ENCODE measurements around the gene ADGRF4. TPM values are rescaled to one million over a fixed set of nuclear protein-coding genes. Genes with fewer than 3 reads are reported as not detected.

Gene ADGRF4
- total RNA-seq, 1 experiment from 2014 or later = 5.2 TPM

DNA sequence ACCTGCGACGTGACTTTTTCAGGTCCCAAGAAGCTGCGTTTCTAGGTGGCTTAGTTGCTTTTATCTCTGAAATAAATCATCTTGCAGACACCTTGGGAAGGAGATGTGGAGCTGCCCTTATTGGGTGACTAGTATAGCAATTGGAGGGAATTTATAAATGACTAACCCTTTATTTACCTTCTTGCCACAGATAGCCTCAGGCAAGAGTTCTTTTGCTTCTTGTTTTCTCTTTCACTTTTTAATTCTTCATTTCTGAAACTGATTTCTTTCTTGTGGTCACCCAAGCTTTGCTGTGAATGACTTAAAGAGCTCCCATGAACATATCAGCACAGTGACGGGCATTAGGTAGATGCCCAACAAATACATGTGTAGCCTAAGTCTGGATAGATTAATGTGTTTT, 3.0 kb downstream of the ADGRF4 start:
- CTCF ChIA-PET = no interaction called here
- intact Hi-C loops (cut with micrococcal nuclease; ENCODE audit: unreplicated experiment) = loop anchor here (2.0 to 5.0 kb wide), 4 partner anchors 27 to 71 kb away; no protein-coding TSS in a partner anchor
- Histone ChIP-seq H3K4me2 (peak overlapping the region; percentile 97), H3K27ac (peak overlapping the region; percentile 100), H4K20me1 (ENCODE audit: insufficient read depth) (no peaks in the 10 kb centered on the region), H3K79me2 (ENCODE audit: low read depth) (peaks cover 42% of the 10 kb centered on the region), H3K9me3 (ENCODE audit: insufficient read depth, low read depth) (no peaks in the 10 kb centered on the region), H3K9me2 (ENCODE audit: insufficient read depth) (no peaks in the 10 kb centered on the region), H2AFZ (no peak overlapping the region), H3K4me3 (peak overlapping the region; percentile 76; the same call in 1 of the 2 replicates), H3K4me1 (replicated peaks; ENCODE audit: insufficient read depth) (peaks cover 55% of the 10 kb centered on the region), H3K27me3 (ENCODE audit: insufficient read depth, low read depth) (no peaks in the 10 kb centered on the region), H3F3A (ENCODE audit: insufficient read depth, low read depth) (peaks cover 50% of the 10 kb centered on the region), H3K36me3 (ENCODE audit: low read depth) (0 out of 2 replicates have a peak, but pooled peaks cover 8% of the 10 kb centered on the region)
- DNase-seq = peak; percentile 31 to 97
- no peak for TF ChIP-seq EZH2 (IDR thresholded peaks at IDR 0.05; ENCODE audit: low read depth)
- TF ChIP-seq, protein P1, sequence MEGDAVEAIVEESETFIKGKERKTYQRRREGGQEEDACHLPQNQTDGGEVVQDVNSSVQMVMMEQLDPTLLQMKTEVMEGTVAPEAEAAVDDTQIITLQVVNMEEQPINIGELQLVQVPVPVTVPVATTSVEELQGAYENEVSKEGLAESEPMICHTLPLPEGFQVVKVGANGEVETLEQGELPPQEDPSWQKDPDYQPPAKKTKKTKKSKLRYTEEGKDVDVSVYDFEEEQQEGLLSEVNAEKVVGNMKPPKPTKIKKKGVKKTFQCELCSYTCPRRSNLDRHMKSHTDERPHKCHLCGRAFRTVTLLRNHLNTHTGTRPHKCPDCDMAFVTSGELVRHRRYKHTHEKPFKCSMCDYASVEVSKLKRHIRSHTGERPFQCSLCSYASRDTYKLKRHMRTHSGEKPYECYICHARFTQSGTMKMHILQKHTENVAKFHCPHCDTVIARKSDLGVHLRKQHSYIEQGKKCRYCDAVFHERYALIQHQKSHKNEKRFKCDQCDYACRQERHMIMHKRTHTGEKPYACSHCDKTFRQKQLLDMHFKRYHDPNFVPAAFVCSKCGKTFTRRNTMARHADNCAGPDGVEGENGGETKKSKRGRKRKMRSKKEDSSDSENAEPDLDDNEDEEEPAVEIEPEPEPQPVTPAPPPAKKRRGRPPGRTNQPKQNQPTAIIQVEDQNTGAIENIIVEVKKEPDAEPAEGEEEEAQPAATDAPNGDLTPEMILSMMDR (conservative IDR thresholded peaks at IDR 0.05) = no peak
- BruUV-seq (replicated peaks) = no TSS peak
- POLR2A ChIA-PET (ENCODE audit: unreplicated experiment) = interaction anchor here (0.6 to 0.7 kb wide), 2 partner anchors 31 to 396 kb away, joined by 3 to 6 read pairs; no protein-coding TSS in a partner anchor

DNA sequence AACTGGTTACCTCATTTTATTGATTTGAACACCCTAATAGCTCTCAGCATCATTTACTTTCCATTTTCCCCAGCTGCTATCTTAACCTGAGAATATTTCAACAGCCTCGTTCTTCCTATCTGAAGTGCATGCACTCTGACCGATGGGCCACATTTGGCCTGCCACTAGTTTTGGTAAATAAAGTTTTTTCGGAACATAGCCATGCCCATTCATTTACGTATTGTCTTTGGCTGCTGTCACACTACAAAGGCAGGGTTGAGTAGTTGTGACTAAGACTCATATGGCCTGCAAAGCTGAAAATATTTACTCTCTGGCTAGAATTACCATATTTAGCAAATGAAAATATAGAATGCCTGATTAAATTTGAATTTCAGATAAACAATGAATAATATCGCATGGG, 10.8 kb downstream of the ADGRF4 start:
- Histone ChIP-seq H2AFZ (no peak overlapping the region), H3K4me3 (no peak overlapping the region), H3K79me2 (ENCODE audit: low read depth) (0 out of 2 replicates have a peak, but pooled peaks cover 12% of the 10 kb centered on the region), H3K27ac (no peak overlapping the region), H4K20me1 (ENCODE audit: insufficient read depth) (no peaks in the 10 kb centered on the region), H3K9me3 (ENCODE audit: insufficient read depth, low read depth) (no peaks in the 10 kb centered on the region), H3K4me1 (replicated peaks; ENCODE audit: insufficient read depth) (no peaks in the 10 kb centered on the region), H3K4me2 (no peak overlapping the region), H3K9me2 (ENCODE audit: insufficient read depth) (no peaks in the 10 kb centered on the region), H3K27me3 (ENCODE audit: insufficient read depth, low read depth) (no peaks in the 10 kb centered on the region), H3K36me3 (ENCODE audit: low read depth) (peaks cover 12% of the 10 kb centered on the region; the same call in 1 of the 2 replicates), H3F3A (ENCODE audit: insufficient read depth, low read depth) (no peaks in the 10 kb centered on the region)
- no peak for TF ChIP-seq EZH2 (IDR thresholded peaks at IDR 0.05; ENCODE audit: low read depth)
- TF ChIP-seq, protein P1 (conservative IDR thresholded peaks at IDR 0.05) = no peak
- no peak for DNase-seq
- ChIA-PET CTCF (no interaction called here), POLR2A (ENCODE audit: unreplicated experiment) (interaction anchor here (0.6 kb wide), 1 partner anchor 17 kb away, joined by 7 read pairs; no protein-coding TSS in a partner anchor)
- no TSS peak for BruUV-seq (replicated peaks)
- intact Hi-C loops (cut with micrococcal nuclease; ENCODE audit: unreplicated experiment) = no loop called here

DNA sequence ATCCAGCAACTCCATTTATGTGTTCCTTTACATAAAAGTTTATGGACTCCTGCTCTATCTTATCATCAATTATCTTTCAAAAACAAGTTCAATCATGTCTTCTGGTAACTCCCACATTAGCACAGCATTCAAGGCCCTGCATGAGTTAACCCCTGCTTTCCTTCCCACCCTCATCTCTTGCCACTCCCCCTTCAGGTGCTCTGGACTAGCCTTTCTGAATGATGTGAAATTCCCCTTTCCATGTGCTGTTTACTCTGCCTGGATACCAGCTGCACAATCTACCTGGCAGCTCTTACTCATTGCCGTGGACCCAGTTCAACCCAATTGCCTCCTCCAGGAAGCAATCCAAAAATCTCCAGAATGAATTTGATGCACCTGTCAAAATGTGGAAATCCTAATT, 11.9 kb downstream of the ADGRF4 start:
- CTCF ChIA-PET = no interaction called here

More for the DNA sequence above, 11.9 kb downstream of the ADGRF4 start:
- DNase-seq = no peak
- H3K4me3 ChIP-seq = no peak overlapping the region
- POLR2A ChIA-PET (ENCODE audit: unreplicated experiment) = no interaction called here
- no peaks in the 10 kb centered on the region for H3K9me2 ChIP-seq (ENCODE audit: insufficient read depth)
- no peak overlapping the region for H2AFZ ChIP-seq
- H3F3A ChIP-seq (ENCODE audit: insufficient read depth, low read depth) = no peaks in the 10 kb centered on the region
- H3K4me2 ChIP-seq = no peak overlapping the region
- peaks cover 12% of the 10 kb centered on the region; the same call in 1 of the 2 replicates for H3K36me3 ChIP-seq (ENCODE audit: low read depth)
- H3K4me1 ChIP-seq (replicated peaks; ENCODE audit: insufficient read depth) = no peaks in the 10 kb centered on the region
- 0 out of 2 replicates have a peak, but pooled peaks cover 7% of the 10 kb centered on the region for H3K79me2 ChIP-seq (ENCODE audit: low read depth)
- intact Hi-C loops (cut with micrococcal nuclease; ENCODE audit: unreplicated experiment) = no loop called here
- no peak overlapping the region for H3K27ac ChIP-seq
- no TSS peak for BruUV-seq (replicated peaks)
- no peaks in the 10 kb centered on the region for H3K9me3 ChIP-seq (ENCODE audit: insufficient read depth, low read depth)
- H4K20me1 ChIP-seq (ENCODE audit: insufficient read depth) = no peaks in the 10 kb centered on the region
- no peaks in the 10 kb centered on the region for H3K27me3 ChIP-seq (ENCODE audit: insufficient read depth, low read depth)
- no peak for TF ChIP-seq EZH2 (IDR thresholded peaks at IDR 0.05; ENCODE audit: low read depth)
- TF ChIP-seq, protein P1 (conservative IDR thresholded peaks at IDR 0.05) = no peak

Data from PC-9 (cell line).